HG02623 (cell line): ENCODE data around the gene LCNL1.

Source experiments
- ATAC-seq: cut with Tn5 transposase; IDR thresholded peaks from one replicate; pipeline ENCODE4 v1.9.1; 2021; ENCODE audit warnings: moderate library complexity; ENCODE audit not compliant: unreplicated experiment

LCNL1 gene

DNA sequence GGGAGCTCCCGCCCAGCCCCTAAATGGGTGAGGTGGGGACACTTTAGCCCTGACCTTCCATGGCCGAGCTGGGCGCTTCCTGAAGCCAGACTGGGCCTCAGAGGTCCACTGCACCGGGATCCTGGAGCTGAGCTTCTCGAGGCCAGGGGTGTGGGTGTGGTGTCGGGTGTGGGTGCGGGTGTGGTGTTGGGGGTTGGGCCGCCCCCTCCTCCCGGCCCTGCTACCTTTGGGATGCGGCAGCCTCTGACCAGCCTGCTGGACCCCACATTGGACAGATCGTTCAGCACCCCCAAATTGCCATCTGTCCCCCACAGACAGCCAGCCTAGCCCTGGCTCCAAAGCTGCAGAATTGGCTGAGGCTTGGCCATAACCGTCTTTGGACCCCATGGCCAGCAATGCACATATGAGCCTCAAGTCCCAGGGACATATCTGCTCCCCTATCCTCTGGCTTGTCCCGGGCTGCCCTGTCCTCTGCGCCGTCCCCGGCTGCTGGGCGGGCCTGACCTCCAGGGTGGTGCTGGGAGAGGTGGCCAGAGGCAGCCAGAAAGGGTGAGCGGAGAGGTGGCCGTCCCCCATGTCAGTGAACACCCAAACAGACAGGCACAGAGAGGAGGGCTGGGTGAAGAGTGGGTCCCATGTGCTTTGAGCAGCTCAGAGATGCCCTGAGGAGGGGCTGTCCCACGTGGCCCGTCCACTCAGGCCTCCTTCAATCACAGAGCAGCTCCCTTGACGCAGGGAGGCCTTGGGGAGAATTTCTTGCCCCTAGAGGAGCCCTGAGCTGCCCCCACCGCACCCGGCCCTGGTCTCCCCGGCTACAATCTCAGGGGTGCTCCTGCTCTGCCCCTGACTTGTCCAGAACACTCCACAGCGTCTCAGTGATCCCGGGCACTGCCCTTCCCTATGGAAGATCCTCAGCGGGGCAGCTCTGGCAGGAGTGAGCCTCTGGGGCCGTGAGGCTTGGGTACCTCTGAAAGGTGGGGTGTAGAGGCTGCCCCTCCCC is 8.9 kb upstream of the LCNL1 start:
- ATAC-seq: no peak

DNA sequence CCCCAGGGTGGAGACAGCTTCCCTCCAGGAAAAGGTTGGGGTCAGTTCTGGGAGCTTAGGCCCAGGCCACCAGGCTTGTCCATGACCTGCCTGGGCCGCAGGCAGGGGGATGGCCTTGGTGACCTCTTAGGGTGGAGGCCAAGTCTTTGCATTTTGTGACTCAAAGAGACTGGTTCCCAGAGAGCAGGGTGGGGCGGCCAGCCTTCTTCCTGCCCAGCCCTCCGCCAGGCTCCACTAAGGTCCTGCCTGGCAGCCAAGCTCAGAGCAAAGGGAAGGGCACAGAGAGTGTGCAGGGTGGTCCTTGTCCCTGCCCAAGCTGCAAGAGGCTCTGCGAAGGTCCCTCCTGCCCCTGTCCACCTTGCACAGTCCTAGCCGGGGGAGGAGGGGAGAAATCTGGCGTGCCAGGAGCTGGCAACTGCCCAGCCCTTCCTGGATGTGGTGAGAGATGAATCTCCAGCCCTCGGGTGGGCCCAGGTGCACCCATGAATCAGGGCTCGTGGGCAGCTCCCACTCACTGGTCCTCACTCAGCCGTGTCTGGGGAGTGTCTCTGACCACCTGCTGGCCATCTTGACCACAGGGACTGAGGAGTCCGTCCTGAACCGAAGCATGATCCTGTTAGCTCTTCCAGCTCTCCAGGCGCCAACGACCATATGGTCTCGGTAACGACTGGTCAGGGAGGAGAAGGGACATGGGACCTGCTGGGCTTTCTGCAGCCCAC is 7.8 kb upstream of the LCNL1 start:
- ATAC-seq: no peak

DNA sequence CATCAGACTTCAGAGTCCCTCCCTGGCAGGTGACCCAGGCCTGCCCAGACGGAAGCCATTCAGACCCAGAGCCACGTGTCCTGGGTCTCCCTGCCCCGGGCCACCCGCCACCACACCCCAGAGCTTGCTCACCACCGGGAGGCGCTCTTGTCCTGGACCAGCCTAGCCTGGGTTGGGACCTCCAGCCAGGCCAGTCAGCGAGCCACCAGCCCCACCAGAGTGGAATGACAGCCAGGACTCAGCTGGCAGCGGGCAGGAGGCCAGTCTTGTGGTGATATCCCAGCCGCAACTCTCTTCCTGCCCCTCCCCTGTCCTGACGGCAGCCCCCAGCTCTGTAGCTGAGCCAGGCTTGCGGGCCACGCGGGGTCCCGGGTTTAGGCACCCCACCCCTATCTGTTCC is 7.1 kb upstream of the LCNL1 start:
- ATAC-seq: no peak

DNA sequence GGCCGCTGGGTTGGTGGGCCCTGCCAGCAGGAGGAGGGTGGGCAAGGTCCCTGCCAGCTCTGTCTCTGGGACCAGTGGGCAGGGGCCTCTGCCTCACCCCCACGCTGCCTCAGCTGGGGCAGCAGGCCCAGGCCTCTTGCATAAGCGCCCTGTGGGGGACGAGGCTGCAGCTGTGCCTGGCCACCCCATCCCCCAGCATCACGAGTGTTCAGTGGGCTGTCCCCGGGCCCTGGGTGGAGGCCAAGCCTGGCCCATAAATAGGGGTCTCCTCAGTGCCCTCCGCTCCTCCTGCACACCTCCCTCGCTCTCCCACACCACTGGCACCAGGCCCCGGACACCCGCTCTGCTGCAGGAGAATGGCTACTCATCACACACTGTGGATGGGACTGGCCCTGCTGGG is 5.6 kb upstream of the LCNL1 start, which contains the start of gene PTGDS:
PTGDS (plus strand) TSS at position 282 of the 400 bp plus-strand sequence; CDS start at position 357, 75 bp downstream.
- no peak for ATAC-seq

DNA sequence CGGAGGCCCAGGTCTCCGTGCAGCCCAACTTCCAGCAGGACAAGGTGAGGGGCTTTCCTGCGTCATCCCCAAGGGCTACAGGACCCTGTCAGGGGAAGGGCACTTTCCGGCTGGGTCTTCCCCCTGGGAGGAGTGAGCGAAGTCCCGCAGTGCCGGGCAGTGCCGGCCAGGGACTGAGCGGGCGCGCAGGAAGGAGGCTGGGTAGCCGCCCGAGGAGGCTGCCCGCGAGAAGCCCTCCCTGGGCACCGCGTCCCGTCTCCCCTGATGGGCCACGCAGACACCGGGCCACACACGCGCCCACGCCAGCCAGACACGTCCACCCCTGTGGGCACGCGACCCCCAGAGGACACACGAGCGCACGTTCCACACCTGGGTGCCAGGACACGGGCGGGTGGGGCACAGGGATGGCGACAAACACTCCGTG is 5.1 kb upstream of the LCNL1 start:
- no peak for ATAC-seq

DNA sequence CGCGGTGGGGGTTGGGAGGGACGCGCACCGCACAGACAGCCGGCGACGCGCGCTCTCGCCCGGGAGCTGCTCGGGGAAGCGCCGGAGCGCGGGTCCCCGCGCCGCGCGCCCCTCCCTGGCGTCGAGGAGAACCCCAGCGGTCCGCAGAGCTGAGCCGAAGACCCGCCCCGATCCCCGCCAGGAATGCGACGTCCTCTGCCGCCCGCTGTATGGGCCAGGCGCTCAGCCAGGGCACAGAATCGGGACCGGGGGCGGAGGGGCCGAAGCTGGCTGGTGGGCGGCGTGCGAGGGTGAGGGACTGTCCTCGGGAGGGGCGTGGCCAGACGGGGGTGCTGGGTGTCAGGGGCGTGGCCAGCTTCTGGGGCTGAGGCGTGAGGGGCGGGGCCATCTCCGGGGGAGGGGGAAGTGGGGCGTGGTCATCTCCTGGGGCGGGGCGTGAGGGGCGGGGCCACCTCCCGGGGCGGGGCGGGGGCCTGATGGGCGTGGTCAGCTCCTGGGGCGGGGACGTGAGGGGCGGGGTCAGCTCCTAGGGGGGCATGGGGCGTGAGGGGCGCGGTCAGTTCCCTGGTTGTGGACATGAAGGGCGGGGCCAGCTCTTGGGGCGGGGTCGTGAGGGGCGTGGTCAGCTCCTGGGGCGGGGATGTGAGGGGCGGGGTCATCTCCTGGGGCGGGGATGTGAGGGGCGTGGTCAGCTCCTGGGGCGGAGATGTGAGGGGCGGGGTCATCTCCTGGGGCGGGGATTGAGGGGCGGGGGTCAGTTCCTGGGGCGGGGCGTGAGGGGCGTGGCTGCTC is 4.5 kb upstream of the LCNL1 start:
- ATAC-seq: no peak

DNA sequence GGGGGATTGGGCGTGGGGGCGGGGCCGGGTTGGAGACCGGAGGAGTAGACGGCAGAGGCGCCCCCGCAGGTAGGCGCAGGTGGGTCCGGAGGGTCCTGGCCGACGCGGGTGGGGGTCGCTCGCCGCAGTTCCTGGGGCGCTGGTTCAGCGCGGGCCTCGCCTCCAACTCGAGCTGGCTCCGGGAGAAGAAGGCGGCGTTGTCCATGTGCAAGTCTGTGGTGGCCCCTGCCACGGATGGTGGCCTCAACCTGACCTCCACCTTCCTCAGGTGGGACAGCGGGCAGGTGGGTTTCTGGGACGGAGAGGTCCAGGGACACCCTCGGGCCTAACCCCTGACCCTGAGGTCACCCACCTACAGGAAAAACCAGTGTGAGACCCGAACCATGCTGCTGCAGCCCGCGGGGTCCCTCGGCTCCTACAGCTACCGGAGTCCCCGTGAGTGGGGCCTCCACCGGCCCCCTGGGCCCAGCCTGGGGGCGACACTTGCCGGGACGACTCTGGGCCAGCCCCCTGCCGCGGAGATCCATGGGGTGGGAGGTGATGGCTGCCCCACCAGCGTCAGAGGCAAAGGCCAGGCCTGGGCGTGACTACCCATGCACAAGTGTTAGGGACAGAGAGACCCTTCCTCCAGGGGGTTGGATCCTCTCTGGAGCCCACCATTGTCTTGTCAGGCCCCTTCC is 3.8 kb upstream of the LCNL1 start:
- no peak for ATAC-seq

DNA sequence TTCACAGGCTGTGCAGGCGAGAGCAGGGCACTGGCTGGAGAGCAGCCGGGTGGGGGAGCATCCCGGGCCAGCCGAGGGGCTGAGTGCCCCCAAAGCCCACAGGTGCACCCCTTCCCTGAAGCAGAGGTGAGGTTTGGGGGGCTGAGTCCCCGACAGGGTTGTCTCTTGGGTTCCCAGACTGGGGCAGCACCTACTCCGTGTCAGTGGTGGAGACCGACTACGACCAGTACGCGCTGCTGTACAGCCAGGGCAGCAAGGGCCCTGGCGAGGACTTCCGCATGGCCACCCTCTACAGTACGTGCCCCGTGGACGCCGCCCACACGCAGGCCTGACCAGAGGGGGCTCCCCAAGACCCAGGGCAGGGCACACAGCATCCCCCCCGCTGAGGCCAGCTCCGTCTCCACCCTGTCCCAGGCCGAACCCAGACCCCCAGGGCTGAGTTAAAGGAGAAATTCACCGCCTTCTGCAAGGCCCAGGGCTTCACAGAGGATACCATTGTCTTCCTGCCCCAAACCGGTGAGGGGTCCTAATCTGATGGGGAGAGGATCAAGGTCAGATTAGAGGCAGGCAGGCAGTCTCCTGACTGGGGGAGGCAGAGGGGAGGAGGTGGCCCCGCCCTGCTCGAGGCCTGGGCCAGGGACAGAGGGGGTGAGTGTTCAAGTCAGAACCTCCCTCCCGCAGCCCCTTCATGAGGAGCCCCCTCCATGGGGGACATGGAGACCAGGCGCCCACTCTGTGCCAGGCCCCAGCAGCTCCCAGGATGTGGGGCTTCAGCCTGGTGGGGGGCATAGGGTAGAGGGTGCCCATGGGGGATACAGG is 2.8 kb upstream of the LCNL1 start:
- ATAC-seq: no peak

DNA sequence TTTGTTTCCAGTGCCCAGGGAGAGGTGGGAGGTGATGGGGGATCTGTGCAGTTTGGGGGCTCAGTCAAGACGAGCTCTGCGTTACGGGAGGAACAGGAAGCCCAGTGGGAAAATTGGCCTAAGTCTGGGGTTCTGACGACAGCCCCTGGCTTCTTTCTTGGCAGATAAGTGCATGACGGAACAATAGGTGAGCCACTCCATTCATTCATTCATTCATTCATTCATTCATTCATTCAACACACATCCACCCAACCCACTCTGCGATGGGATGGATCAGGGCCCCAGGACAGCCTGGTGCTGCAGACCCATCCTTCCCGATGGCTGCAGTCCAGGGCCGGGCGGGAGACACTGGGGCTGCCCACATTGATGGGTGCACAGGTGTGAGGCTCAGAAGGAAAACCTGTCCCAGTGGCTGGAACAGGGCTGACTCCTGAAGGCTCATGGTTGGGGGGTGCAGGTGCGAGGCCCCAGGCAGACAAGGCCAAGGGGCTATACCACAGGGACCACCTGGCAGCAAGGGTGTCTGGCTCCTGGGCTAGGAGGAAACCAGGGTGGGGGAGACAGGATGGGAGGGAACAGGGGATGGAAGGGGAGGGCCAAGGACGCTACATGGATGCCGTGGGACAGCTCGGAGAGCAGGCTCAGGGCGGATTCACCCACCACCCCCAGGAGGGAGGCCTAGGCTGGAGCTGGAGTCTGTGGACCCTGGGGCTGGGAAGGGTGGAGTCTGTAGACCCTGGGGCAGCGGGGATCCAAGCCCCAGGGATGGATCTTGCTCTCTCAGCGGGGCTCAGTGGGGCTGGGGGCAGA is 1.9 kb upstream of the LCNL1 start:
- no peak for ATAC-seq

DNA sequence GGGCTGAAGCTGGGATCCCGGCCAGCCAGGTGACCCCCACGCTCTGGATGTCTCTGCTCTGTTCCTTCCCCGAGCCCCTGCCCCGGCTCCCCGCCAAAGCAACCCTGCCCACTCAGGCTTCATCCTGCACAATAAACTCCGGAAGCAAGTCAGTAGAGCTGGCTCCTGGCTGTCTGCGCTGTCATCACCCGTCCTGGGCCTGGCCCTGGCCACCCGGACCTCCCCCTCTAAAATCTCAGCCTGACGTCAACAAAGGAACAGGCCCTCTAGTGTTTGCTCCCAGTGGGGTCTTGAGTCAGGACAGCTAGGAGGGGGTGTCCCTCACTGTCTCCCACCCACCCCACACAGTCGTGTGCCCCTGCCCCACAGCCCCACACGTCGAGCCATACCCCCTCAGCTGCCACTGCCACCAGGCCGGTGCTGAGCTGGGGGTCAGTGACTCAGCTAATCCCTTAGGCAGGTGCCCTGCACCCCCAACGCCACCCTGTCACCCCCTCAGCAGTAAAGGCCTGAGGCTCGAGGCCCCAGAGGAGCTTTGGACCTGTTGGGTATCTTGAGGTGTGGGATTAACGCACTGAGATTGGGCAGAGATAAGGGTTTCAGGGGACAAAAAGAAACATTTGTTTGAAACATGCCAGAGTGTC is 1.1 kb upstream of the LCNL1 start:
- ATAC-seq: no peak

DNA sequence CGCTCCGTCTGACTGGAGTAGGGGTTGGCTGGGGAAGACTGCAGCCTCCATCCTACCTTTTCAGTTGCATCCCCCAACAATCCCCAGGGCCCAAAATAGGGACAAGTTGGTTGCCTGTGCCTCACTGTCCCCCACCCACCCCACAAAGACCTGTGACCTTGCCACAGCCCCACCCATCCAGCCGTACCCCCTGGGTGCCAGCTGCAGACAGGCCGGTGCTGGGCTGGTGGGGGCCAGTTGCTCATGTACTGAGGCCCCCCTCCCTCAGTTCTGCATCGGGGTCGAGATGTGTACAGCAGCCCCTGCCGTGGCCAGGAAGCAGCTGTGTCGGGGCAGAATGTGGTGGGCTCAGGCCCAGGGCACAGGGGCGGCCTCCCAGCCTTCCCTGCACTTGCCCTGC is 374 bp downstream of the LCNL1 start:
- no peak for ATAC-seq

DNA sequence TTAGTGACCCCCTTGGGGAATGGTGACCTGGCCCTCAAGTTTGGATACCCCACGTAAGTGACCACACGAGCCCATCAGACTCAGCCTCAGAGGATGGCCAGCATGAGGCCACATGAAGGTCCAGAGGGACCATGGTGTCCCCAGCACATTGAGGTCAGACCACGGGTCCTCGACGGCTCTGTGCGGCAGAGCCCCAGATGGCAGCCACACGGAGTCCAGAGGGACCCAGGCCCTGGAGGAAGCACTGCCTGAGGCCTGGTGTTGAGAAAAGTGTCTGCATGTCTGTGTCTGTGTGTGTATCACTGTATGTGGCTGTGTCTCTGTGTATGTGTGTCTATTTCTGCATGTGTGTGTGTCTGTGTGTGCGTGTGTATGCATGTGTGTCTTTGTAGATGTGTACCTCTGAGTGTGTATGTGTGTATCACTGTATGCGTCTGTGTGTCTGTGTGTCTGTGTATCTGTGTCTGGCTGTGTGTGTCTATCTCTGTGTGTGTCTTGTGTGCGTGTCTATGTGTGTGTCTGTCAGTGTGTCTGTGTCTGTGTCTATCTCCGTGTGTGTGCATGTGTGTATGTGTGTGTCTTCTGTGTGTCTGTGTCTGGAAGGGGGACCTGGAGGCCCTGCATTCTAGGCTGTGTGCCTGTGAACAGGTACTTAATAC is 992 bp downstream of the LCNL1 start:
- no peak for ATAC-seq

DNA sequence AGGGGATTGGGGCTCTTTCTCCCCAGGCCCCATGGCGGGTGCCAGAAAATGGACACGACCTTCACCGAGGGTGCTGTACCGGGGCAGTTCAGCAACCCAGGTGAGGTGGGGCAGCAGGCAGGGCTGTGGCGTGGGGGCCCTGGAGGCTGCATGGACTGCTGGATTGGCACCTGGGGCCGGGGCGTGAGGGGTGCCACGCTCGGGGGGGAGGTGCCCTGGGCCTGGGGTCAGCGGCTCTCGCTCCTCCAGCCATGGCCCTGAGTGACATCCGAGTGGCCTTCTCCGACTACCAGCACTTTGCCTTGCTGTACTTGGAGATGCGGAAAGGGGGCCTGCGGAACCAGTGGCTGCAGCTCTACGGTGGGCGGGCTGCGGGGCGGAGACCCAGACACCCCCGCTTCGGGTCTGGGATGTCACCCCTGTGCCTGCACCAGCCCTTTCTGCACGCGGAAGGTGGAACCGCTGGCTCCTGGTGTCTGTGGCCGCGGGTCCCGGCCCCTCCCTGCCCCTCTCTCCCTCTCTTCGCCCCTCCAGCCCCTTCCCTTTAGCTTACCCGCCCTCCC is 1.8 kb downstream of the LCNL1 start:
- no peak for ATAC-seq

DNA sequence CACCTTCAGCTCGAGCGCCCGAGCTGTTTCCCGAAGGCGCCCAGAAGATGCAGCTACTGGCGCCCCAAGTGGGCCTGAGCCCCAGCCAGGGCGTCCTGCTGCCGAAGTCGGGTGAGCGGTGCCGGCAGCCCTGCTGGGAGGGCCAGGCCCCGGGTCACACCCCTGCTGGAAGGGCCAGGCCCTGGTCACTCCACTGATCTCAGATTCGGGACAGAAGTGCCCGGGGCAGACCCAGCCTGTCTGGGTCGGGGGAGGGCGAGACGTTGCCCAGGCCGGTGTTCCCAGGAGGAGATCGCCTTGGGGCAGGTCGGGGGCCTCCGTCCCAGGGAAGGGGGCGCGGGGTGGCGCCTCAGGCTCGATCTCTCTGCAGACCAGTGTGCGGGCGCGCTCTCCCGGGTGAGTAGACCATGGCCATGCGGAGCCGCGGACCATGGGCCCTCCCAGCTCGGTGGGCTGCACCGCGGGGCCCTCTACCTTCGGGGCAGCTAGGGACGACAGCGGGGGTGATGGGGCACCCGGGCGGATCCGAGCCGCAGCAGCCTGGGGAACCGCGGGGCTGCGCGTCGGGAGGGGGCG is 2.3 kb downstream of the LCNL1 start:
- ATAC-seq: no peak

DNA sequence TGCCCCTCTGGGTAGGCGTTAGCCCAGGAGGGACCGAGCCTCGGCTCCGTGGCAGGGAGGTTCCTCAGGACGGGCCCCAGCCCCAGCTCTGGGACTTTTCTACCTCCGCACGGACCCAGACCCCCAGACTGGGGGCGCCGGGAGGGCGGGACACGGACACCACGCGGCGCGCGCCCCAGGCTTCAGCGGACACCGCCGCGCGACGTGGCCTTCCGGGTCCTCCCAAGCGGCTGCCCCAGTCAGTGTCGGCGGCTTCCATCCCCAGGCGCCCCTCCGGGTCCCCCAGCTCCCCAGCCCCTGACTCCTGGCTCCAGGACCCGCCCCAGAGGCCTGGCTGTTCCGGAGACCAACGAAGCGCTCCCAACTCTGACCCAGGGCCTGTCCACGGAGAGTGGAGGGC is 3.1 kb downstream of the LCNL1 start:
- ATAC-seq: no peak

DNA sequence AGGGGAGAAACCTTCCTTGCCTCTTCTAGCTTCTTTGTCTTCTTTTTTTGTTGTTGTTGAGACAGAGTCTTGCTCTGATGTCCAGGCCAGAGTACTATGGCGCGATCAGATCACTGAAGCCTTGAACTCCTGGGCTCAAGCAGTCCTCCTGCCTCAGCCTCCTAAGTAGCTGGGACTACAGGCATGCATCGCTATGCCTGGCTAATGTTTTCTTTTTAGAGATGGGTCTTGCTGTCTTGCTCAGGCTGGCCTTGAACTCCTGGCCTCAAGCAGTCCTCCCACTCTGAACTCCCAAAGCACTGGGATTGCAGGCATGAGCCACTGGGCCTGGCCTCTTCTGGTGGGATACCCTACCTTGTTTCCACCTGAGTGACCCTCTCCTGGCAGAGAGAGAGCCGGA is 6.1 kb downstream of the LCNL1 start:
- no peak for ATAC-seq

DNA sequence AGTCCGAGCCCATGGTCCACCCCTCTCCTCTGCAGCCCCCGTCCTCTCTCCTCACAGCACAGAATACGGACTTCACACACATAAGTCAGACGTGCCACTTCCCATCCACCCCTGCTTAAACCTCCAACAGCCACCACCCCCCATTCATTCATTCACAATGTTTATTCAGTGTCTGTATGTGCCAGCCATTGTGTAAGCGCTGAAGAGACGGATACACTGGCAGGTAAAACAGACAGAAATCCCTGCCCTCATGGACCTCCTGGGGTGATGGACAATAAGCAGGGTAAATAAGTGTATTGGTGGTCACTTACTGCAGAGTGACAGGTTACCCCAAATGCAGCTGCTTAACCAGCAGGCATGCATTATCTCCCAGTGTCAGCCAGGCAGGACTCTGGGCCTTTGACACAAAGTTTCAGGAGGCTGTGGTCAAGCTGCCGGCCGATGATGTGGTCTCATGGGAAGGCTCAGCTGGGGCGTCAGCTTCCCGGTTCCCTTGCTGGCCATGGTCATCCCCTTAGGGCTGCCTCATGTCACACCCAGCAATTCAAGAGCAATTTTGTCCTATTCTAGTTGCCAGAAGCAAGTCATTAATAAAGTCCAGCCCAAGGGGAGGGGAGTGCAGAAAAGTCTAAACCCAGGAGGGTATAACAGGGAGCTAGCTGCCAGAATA is 7.6 kb downstream of the LCNL1 start:
- ATAC-seq: no peak
